Measurements from ENCODE around the gene RECQL5. TPM values are rescaled to one million over a fixed set of nuclear protein-coding genes. Genes with fewer than 3 reads are reported as not detected.

RECQL5 gene
- total and polyA plus RNA-seq, 2 of the 8 experiments (the other 6 are each of a cell fraction or from before 2014, with no cell fraction given), result 15.1 to 41.1 TPM

GRCh38 chr17:75691801-75692626, 25.1 kb upstream of the RECQL5 start (continued):
- TF ChIP-seq KDM5A (IDR thresholded peaks at IDR 0.05; ENCODE audit: low read length) (no peak), POLR2A (IDR thresholded peaks at IDR 0.05; ENCODE audit: control extremely low read depth in 1 of 2, low read depth in 2 of 2, low read length in 2 of 2) (no peak)

Data from H1 (cell line).